VCaP (cell line): ENCODE data around the gene PRDM16.

Experiments
- H3K27ac ChIP-seq: fragments of 450-650 bp; 2 replicates; pipeline ENCODE4 v1.5.1; 2017
- TF ChIP-seq, protein P1 (sequence below): fragments of 450-650 bp; conservative IDR thresholded peaks from 2 replicates; pipeline ENCODE4 v1.5.1; 2017; ENCODE audit warnings: mild to moderate bottlenecking, moderate library complexity

The PRDM16 gene

DNA sequence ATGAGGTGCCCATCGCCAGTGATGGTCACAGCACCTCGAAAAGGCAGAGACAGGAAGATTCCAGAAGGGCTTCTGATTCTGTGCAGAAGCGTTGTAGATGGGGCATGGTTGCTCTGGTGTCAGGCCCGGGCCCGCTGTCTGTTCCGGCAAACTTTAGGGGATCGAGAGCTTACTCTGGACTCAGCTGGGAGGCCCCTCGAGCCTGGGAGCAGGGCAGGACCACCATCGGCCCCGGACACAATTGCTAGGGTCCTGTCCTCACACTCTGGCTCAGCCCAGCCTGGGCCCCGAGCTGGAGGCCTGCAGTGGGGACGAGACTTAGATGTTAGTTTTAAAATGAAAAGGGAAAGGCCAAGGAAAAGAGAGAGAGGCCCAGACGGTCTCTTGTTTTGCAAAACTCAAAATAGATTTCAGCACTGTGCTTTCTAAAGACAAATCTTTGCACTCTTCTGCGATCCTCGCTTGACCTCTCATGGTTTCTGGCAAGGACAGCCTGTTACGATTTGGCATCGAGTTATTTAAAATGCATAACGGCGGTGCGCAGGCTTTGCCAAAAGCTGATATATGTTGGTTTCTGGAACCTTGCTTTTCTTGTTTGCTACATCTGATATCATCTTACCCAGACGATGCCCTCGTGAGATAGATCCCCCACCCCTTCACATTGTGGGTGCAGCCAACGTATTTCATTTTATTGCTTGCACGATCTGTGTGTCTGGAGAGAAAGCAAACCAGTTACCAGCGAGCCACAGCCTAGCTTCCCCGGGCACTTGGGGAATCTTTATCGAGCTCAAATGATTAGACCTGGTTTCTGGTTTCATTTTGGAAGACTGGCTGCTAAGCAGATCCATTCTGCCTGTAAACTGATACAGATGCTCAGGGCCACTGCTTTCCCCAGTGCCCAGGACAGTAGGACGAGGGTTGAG, 58.0 kb downstream of the PRDM16 start:
- TF ChIP-seq, protein P1, sequence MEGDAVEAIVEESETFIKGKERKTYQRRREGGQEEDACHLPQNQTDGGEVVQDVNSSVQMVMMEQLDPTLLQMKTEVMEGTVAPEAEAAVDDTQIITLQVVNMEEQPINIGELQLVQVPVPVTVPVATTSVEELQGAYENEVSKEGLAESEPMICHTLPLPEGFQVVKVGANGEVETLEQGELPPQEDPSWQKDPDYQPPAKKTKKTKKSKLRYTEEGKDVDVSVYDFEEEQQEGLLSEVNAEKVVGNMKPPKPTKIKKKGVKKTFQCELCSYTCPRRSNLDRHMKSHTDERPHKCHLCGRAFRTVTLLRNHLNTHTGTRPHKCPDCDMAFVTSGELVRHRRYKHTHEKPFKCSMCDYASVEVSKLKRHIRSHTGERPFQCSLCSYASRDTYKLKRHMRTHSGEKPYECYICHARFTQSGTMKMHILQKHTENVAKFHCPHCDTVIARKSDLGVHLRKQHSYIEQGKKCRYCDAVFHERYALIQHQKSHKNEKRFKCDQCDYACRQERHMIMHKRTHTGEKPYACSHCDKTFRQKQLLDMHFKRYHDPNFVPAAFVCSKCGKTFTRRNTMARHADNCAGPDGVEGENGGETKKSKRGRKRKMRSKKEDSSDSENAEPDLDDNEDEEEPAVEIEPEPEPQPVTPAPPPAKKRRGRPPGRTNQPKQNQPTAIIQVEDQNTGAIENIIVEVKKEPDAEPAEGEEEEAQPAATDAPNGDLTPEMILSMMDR: no peak
- peak overlapping the region; percentile 78 for H3K27ac ChIP-seq

DNA sequence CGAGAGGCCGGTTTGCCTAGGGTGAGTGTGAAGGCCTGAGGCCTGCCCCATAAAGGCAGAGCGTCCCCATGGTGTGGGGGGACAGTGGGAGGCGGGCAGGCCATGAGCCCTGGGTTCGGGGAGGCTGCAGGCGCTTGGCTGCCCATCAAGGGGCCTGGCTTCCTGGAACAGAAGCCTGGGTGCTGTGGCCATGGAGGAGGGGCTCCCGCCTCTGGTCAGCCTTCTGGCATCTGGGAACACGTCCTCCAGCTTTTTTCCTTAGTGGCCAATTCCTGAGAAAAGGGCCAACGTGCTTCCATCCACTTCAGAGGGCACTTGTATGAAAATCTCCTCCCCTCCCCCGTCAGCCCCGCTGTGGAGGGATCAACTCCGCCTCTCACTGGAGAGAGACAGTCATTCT, 58.7 kb downstream of the PRDM16 start:
- TF ChIP-seq, protein P1: no peak
- peak overlapping the region; percentile 78 for H3K27ac ChIP-seq

DNA sequence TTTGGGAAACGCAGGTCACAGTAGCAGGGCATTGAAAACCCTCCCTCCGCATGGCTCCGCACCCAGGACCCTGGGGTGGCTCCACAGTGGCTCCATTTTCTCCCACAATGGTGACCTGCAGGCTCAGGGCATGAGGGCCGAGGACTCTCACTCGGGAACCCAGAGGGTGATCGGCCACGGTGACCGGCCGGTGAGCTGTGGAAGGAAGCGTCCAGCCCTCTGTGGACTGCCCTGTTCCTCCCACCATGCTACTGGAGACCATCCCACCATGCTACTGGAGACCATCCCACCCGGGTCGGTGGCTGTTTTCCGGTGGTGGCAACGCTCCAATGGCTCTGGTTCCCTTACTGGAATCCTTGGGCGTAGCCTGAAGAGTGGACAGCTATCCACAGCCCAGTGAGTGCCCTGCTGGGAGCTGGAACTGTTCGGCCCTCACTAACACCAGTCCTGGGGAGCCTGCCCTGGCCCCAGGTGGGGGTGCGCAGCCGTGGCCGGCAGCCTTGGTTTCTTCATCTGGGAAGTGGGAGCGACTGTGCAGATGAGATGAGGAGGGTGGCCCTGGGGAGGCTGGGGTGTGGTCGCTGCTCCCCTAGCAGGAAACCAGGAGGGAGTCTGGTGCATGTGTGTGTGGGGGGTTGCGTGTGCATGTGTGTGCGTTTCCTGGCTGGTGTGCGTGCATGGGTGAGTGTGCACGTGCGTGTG, 59.6 kb downstream of the PRDM16 start:
- TF ChIP-seq, protein P1: no peak
- H3K27ac ChIP-seq: peak overlapping the region; percentile 78

DNA sequence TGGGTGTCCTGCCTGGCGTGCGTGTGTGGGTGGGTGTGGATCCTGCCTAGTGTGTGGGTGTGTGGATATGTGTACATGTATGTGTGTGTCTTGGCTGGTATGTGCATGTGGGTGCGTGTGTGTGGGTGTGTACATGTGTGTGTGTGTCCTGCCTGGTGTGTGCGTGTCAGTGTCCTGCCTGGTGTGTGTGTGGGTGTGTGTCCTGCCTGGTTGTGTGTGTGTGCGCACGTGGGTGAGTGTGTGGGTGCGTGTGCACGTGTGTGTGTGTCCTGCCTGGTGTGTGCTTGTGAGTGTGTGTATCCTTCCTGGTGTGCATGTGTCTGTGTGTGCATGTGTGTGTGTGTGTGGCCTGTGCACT, 60.1 kb downstream of the PRDM16 start:
- no peak overlapping the region for H3K27ac ChIP-seq
- TF ChIP-seq, protein P1: no peak

DNA sequence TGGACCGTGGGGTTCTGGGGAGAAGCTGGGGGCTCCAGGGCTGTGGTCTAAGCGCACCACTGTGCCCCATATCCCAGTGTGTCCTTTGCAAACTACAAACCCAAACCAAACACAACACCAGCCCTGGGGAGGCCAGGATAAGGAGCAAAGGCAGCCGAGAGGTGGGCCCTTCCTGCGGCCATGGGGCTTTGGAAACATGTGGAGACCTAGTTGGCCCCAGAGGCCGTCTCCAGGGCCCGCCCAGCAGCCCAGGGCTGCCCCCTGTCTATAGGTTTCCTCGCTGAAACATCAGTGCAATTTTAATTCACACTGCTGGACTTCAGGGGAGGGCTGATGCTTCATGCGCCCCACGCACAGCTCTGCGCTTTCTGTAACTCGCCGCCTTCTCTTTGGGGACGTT, 61.3 kb downstream of the PRDM16 start:
- TF ChIP-seq, protein P1: no peak
- no peak overlapping the region for H3K27ac ChIP-seq

DNA sequence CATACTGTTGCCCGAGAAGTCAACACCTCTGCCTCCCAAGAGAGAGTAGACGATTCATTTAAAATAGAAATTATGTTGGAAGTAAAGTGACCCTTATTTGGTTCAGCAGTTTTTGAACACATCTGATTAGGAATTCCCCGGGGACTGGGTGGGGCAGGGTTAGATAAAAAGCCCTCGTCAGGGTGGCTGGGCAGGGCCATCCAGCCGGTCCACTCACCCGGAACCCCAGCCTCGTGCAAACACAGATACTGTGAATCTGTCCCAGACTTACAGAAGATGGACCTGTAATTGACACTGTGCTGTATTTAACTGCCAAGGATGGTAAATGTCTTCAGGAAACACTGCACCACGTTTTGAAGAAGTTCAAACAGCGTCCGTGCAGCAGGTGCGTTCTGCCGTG, 63.7 kb downstream of the PRDM16 start:
- TF ChIP-seq, protein P1: no peak
- peak overlapping the region; percentile 55 for H3K27ac ChIP-seq

DNA sequence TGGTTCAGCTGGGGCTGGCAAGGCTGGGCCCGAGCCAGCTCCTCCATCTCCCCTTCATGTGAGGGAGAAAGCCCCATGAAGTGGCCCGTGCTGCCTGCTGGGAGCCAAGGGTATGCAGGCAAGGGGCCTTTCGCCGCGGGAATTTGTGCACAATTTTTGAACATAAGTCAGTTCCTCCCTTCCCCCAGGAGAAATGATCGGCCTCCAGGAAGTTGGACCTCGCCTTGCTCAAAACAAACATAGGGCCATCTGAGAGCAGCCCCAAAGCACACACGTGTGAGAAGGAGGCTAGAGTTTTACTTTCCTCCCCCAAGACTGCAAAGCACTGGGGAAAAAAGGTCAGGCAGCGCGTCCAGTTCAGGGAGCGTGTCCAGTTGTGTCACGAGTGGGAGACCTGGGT, 64.7 kb downstream of the PRDM16 start:
- TF ChIP-seq, protein P1: no peak
- H3K27ac ChIP-seq: peak overlapping the region; percentile 55
